GM12891 (cell line): ENCODE data around the gene ABCG5.

Source experiments
- DNase-seq: peaks from one replicate; pipeline ENCODE4 v3.0.0; 2011; ENCODE audit warnings: low spot score; ENCODE audit not compliant: insufficient read length
- FAIRE-seq: peaks from 2 replicates; lab custom pipeline; 2011; peaks lifted over from hg19 to GRCh38; lab: Jason Lieb, UNC
- PAX5 ChIP-seq: IDR thresholded peaks from 2 replicates; pipeline ENCODE4 v1.6.1; 2011; ENCODE audit warnings: low read length, moderate library complexity, mild to moderate bottlenecking; ENCODE audit not compliant: insufficient read depth, severe bottlenecking
- POLR2A ChIP-seq: IDR thresholded peaks from 2 replicates; pipeline ENCODE4 v1.6.1; 2011; ENCODE audit warnings: low read depth, low read length, control low read depth
- POLR2AphosphoS5 ChIP-seq: IDR thresholded peaks from 2 replicates; pipeline ENCODE4 v1.6.1; 2011; ENCODE audit warnings: low read depth, low read length, control low read depth
- POU2F2 ChIP-seq: IDR thresholded peaks from 2 replicates; pipeline ENCODE4 v1.6.1; 2011; ENCODE audit warnings: low read depth, mild to moderate bottlenecking, control low read depth, low read length, moderate library complexity
- SPI1 ChIP-seq: IDR thresholded peaks from 2 replicates; pipeline ENCODE4 v1.6.1; 2011; ENCODE audit warnings: low read depth, low read length, control low read depth
- TAF1 ChIP-seq: IDR thresholded peaks from 2 replicates; pipeline ENCODE4 v1.6.1; 2011; ENCODE audit warnings: low read depth, low read length, control low read depth

The ABCG5 gene

GRCh38 chr2:43794956-43795355, 43.7 kb downstream of the ABCG5 start:
- DNase-seq, result no peak
- FAIRE-seq, result no peak
- no peak for TF ChIP-seq TAF1
- TF ChIP-seq POU2F2, result no peak
- no peak for TF ChIP-seq POLR2AphosphoS5
- no peak for TF ChIP-seq POLR2A
- no peak for TF ChIP-seq PAX5
- TF ChIP-seq SPI1, result no peak

- FAIRE-seq (no peak), DNase-seq (no peak)
- TF ChIP-seq POLR2AphosphoS5, result no peak
- no peak for TF ChIP-seq POLR2A
- TF ChIP-seq POU2F2, result no peak
- TF ChIP-seq SPI1, result no peak
- TF ChIP-seq PAX5, result no peak
- no peak for TF ChIP-seq TAF1
These were observed 46.0 kb downstream of the ABCG5 start for GRCh38 chr2:43792653-43793052.

- DNase-seq (no peak), FAIRE-seq (peak; percentile 16)
- no peak for TF ChIP-seq POLR2AphosphoS5
- TF ChIP-seq TAF1, result no peak
- TF ChIP-seq POU2F2, result no peak
- no peak for TF ChIP-seq POLR2A
These were observed 47.4 kb downstream of the ABCG5 start for GRCh38 chr2:43791035-43791765.

GRCh38 chr2:43790147-43790546, 48.5 kb downstream of the ABCG5 start:
- TF ChIP-seq POU2F2 (no peak), POLR2A (no peak), TAF1 (no peak), SPI1 (no peak), PAX5 (no peak), POLR2AphosphoS5 (no peak)
- DNase-seq (no peak), FAIRE-seq (no peak)

DNA sequence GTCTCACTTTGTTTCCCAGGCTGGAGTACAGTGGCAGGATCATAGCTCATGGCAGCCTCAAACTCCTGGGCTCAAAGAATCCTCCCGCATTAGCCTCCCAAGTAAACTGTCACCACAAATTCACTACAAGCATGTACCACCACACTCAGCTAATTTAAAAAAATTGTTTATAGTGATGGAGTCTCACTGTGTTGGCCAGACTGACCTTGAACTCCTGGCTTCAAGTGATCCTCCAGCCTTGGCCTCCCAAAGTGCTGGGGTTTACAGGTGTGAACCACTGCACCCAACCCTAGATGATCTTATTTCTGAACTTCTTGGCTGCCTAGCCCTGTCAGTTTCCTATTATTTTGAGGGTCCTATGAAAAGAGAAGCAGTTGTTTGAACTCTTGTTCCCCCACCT, 50.0 kb downstream of the ABCG5 start:
- DNase-seq (no peak), FAIRE-seq (no peak)
- TF ChIP-seq SPI1 (no peak), POU2F2 (no peak), POLR2A (no peak), TAF1 (no peak), PAX5 (no peak), POLR2AphosphoS5 (no peak)

- FAIRE-seq, result no peak
These were observed 50.7 kb downstream of the ABCG5 start for GRCh38 chr2:43787895-43788294.

DNA sequence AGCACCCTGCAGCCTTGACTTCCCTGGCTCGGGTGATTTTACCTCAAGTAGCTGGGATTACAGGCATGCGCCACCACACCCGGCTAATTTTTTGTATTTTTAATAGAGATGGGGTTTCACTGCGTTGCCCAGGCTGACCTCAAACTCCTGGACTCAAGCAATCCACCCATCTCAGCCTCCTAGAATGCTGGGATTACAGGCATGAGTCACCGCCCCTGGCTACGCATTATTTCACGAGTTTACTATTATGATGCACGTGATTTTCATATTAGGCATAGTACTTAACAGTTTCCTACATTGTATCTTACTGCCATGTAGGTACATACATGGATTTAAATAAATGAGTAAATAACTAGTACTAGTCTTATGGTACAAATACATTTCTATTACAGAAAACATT, 60.4 kb downstream of the ABCG5 start:
- DNase-seq (no peak), FAIRE-seq (no peak)

More at GRCh38 chr2:43787895-43788294, 50.7 kb downstream of the ABCG5 start:
- no peak for DNase-seq
- no peak for TF ChIP-seq TAF1
- no peak for TF ChIP-seq POLR2AphosphoS5
- TF ChIP-seq PAX5, result no peak
- TF ChIP-seq POLR2A, result no peak
- TF ChIP-seq SPI1, result no peak

DNA sequence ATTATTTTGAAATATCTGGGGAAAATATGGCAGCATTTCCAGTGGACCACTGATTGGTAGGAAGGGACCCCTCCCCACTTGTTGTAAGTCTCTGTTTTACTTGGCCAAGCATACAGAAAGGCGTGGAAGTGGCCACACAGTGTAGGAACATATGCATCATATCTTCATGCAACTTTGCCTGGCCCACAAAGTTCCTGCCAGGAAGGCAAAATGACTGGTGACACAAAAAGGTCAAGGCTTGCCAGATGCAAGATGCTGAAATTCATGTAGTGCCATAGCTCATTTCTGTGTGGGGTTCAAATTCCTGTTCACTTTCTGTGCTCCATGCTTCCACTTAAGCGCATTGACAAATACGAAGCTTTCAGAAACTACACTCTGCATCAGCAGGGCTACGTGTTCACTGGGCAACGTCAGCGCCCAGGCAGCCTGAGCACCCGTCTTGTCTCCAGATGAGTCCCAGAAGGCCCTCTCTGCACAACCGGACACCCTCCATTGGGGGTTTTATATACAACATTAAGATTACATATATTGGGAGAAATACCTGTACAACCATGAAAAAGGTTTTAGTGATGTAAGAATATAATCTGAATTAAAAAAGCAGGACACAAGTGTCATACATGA, 61.2 kb downstream of the ABCG5 start:
- no peak for TF ChIP-seq POU2F2
- TF ChIP-seq SPI1, result no peak
- no peak for TF ChIP-seq POLR2AphosphoS5
- TF ChIP-seq TAF1, result no peak
- TF ChIP-seq PAX5, result no peak
- TF ChIP-seq POLR2A, result no peak
- FAIRE-seq (no peak), DNase-seq (no peak)

More for the DNA sequence above, 60.4 kb downstream of the ABCG5 start:
- TF ChIP-seq TAF1 (no peak), PAX5 (no peak), SPI1 (no peak), POU2F2 (no peak), POLR2A (no peak), POLR2AphosphoS5 (no peak)

DNA sequence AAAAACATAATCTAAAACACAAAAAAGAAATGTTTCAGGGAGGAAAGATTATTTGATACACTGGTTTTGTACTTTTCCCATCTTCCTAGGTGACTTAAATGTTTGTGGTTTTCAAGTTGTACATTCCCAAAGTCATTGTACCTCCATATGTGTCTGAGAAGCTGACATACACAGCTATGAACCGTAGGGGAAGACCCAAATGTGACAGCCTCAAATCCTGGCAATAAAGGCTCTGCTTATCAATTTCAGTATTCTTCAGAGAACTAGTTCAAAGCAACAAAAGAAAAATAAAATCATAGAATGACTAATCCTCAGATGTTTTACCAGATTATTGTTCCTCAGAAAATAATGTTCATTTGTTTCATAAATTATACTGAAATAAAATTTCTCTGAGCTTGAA, 62.3 kb downstream of the ABCG5 start:
- DNase-seq, result no peak
- no peak for FAIRE-seq
- TF ChIP-seq POLR2AphosphoS5 (no peak), POU2F2 (no peak), PAX5 (no peak), SPI1 (no peak), TAF1 (no peak), POLR2A (no peak)

GRCh38 chr2:43774617-43775016, 64.0 kb downstream of the ABCG5 start:
- FAIRE-seq, result no peak
- TF ChIP-seq POU2F2 (no peak), POLR2A (no peak), SPI1 (no peak), PAX5 (no peak), POLR2AphosphoS5 (no peak), TAF1 (no peak)
- no peak for DNase-seq
